K562 (cell line): Measurements from ENCODE around the gene ENTPD8. TPM values are rescaled to one million over a fixed set of nuclear protein-coding genes. Genes with fewer than 3 reads are reported as not detected.

ENCODE experiments used
- ATAC-seq: fragments of 200-7000 bp; cut with Tn5 transposase; 3 replicates; pipeline ENCODE4 v1.9.1; 2020; ENCODE audit warnings: moderate library complexity
- BruUV-seq: library from RNA; stranded (reverse); fragments of 400-500 nt; replicated peaks from 2 replicates; lab custom pipeline; 2021; lab: Mats Ljungman, UMichigan
- CTCF ChIA-PET: fragments of 300-600 bp; formaldehyde crosslinking; extraction: SDS; loops from one replicate; lab custom pipeline; 2021; ENCODE audit warnings: low intra/inter-chr PET ratio; lab: Yijun Ruan, JAX
- POLR2A ChIA-PET: fragments of 300-600, 350-650 bp; sonication (Branson Sonifier 250); formaldehyde crosslinking; extraction: SDS; loops from one replicate; lab custom pipeline; 2021; ENCODE audit warnings: antibody characterized with exemption, inconsistent platforms; lab: Yijun Ruan, JAX
- DNase-seq, 4 experiments: peaks; one replicate each; pipeline versions ENCODE4 v3.0.0 to v3.0.0-alpha.2; 2011 to 2018; ENCODE audit warnings: low spot score in 3 of 4, mixed read lengths in 3 of 4; ENCODE audit errors: extremely low read depth in 1 of 4
- FAIRE-seq: peaks from 2 replicates; lab custom pipeline; 2011; peaks lifted over from hg19 to GRCh38; lab: Jason Lieb, UNC
- H2AFZ ChIP-seq: 2 replicates; pipeline ENCODE4 v1.6.0; 2011; ENCODE audit warnings: low read depth, low read length, control low read depth, inconsistent platforms
- H3K27ac ChIP-seq: fragments of 200-600 bp; 3 replicates; pipeline ENCODE4 v1.8.0; 2011; ENCODE audit warnings: low read depth, mild to moderate bottlenecking, control low read depth, inconsistent platforms, low read length, moderate library complexity, mixed read lengths; ENCODE audit errors: extremely low read depth
- H3K27me3 ChIP-seq, 2 experiments: fragments of 300-600 bp in 1 of 2; 2 replicates in 1 of 2; 3 replicates in 1 of 2; pipeline versions ENCODE4 v1.6.0 to v1.8.0; 2011; ENCODE audit warnings: inconsistent platforms in 2 of 2, low read length in 2 of 2, mild to moderate bottlenecking in 1 of 2, mixed read lengths in 1 of 2, moderate library complexity in 1 of 2; ENCODE audit not compliant: control insufficient read depth in 2 of 2, insufficient read depth in 2 of 2
- H3K36me3 ChIP-seq: fragments of 300-600 bp; 3 replicates; pipeline ENCODE4 v1.8.0; 2011; ENCODE audit warnings: mild to moderate bottlenecking, low read length, inconsistent platforms; ENCODE audit not compliant: control insufficient read depth, insufficient read depth
- H3K4me1 ChIP-seq, 2 experiments: fragments of 200-600 bp in 1 of 2; replicated peaks in 1 of 2; 2 replicates in 1 of 2; 3 replicates in 1 of 2; pipeline versions ENCODE4 v1.5.1 to v1.8.0; 2011; ENCODE audit warnings: inconsistent platforms in 2 of 2, low read length in 2 of 2, mild to moderate bottlenecking in 1 of 2, mixed read lengths in 1 of 2, moderate library complexity in 1 of 2; ENCODE audit not compliant: control insufficient read depth in 2 of 2, insufficient read depth in 2 of 2
- H3K4me2 ChIP-seq: 2 replicates; pipeline ENCODE4 v1.6.1; 2011; ENCODE audit warnings: low read length, control low read depth, inconsistent platforms, mixed read lengths; ENCODE audit not compliant: insufficient read depth
- H3K4me3 ChIP-seq: fragments of 200-600 bp; sonication (generic), shearing (Covaris generic); 2 replicates; pipeline ENCODE4 v1.5.1; 2016; ENCODE audit warnings: control low read depth, inconsistent platforms
- H3K79me2 ChIP-seq: fragments of 200-600 bp; 3 replicates; pipeline ENCODE4 v1.8.0; 2011; ENCODE audit warnings: low read length, inconsistent platforms; ENCODE audit not compliant: control insufficient read depth, insufficient read depth
- H3K9ac ChIP-seq, 2 experiments: 2 replicates each; pipeline versions ENCODE4 v1.6.0 to v1.6.1; 2011; ENCODE audit warnings: low read depth in 2 of 2, low read length in 2 of 2, control low read depth in 1 of 2, inconsistent platforms in 1 of 2, mild to moderate bottlenecking in 1 of 2, mixed read lengths in 1 of 2; ENCODE audit not compliant: insufficient read depth in 1 of 2
- H3K9me1 ChIP-seq: one replicate; pipeline ENCODE4 v1.6.0; 2011; ENCODE audit warnings: inconsistent platforms, mild to moderate bottlenecking, low read length, moderate library complexity; ENCODE audit not compliant: control insufficient read depth, insufficient read depth
- H3K9me3 ChIP-seq: replicated peaks from 2 replicates; pipeline ENCODE4 v1.5.1; 2011; ENCODE audit warnings: low read depth, low read length, inconsistent platforms; ENCODE audit not compliant: control insufficient read depth, insufficient read depth
- H4K20me1 ChIP-seq: replicated peaks from 2 replicates; pipeline ENCODE4 v1.6.1; 2011; ENCODE audit warnings: low read length, inconsistent platforms, mixed read lengths; ENCODE audit not compliant: control insufficient read depth, insufficient read depth
- FOXA3 ChIP-seq, 2 experiments: fragments of 450-650 bp in 1 of 2; sonication (generic) in 1 of 2; formaldehyde crosslinking; IDR thresholded peaks in 1 of 2; conservative IDR thresholded peaks in 1 of 2; 2 replicates each; pipeline versions ENCODE4 v1.4.0 to v1.8.0; 2020 to 2022; ENCODE audit warnings: mild to moderate bottlenecking in 2 of 2, missing genetic modification reagents in 1 of 2
- FUS ChIP-seq: fragments of 200-400 bp; formaldehyde crosslinking; optimal IDR thresholded peaks from 2 replicates; pipeline ENCODE3; 2017; ENCODE audit warnings: low read depth, low read length
- GABPB1 ChIP-seq: sonication (generic); formaldehyde crosslinking; IDR thresholded peaks from 2 replicates; pipeline ENCODE4 v1.8.0; 2022; ENCODE audit warnings: mild to moderate bottlenecking, missing genetic modification reagents
- HDAC1 ChIP-seq, 2 experiments: fragments of 450-650 bp; IDR thresholded peaks; 2 replicates each; pipeline ENCODE4 v1.6.1; 2016 to 2017; ENCODE audit warnings: inconsistent platforms in 1 of 2, mild to moderate bottlenecking in 1 of 2, moderate library complexity in 1 of 2
- MCM3 ChIP-seq: fragments of 450-650 bp; IDR thresholded peaks from 2 replicates; pipeline ENCODE4 v1.6.1; 2016
- MYBL2 ChIP-seq, 2 experiments: fragments of 450-650 bp in 1 of 2; sonication (generic) in 1 of 2; formaldehyde crosslinking in 1 of 2; IDR thresholded peaks; 2 replicates each; pipeline versions ENCODE4 v1.6.1 to v1.8.1; 2017 to 2022; ENCODE audit warnings: borderline replicate concordance in 1 of 2, inconsistent platforms in 1 of 2, low read depth in 1 of 2, mild to moderate bottlenecking in 1 of 2, missing genetic modification reagents in 1 of 2, moderate library complexity in 1 of 2
- PHF20 ChIP-seq: fragments of 450-650 bp; IDR thresholded peaks from 2 replicates; pipeline ENCODE4 v1.6.1; 2018; ENCODE audit not compliant: partially characterized antibody
- POU5F1 ChIP-seq: fragments of 150-350 bp; IDR thresholded peaks from 2 replicates; pipeline ENCODE4 v1.6.1; 2014; ENCODE audit warnings: borderline replicate concordance, low read length, low read depth, mild to moderate bottlenecking; ENCODE audit not compliant: partially characterized antibody
- RNF2 ChIP-seq: sonication (generic); IDR thresholded peaks from 2 replicates; pipeline ENCODE4 v1.6.1; 2016
- ZFP36 ChIP-seq: fragments of 150-350 bp; IDR thresholded peaks from 2 replicates; pipeline ENCODE4 v1.6.1; 2018; ENCODE audit warnings: low read length, low read depth; ENCODE audit not compliant: partially characterized antibody
- ZNF431 ChIP-seq: sonication (generic); formaldehyde crosslinking; IDR thresholded peaks from 2 replicates; pipeline ENCODE4 v1.8.0; 2022; ENCODE audit warnings: mild to moderate bottlenecking, missing genetic modification reagents
- ZNF444 ChIP-seq: fragments of 250-450 bp; sonication (Bioruptor Pico); IDR thresholded peaks from 2 replicates; pipeline ENCODE4 v1.4.0; 2020; ENCODE audit warnings: mild to moderate bottlenecking, moderate library complexity
- ZNF778 ChIP-seq: fragments of 450-650 bp; formaldehyde crosslinking; IDR thresholded peaks from 2 replicates; pipeline ENCODE4 v1.4.0; 2020; ENCODE audit warnings: mild to moderate bottlenecking, moderate library complexity
- WGBS: fragments of 100-300 bp; shearing (Covaris generic); methylation state at CpG from one replicate; pipeline ENCODE4 v1.1.6; 2016; ENCODE audit warnings: low coverage, mixed read lengths; ENCODE audit not compliant: insufficient coverage; ENCODE audit errors: missing lambda C conversion rate; 5-methylcytosine and 5-hydroxymethylcytosine counted together
- in situ Hi-C: fragments of 300-500 bp; cut with MboI; formaldehyde crosslinking; loops from 4 replicates; pipeline ENCODE4 v1.15.0; 2018; ENCODE audit warnings: inconsistent platforms, mixed read lengths
- intact Hi-C: fragments of 100-400 bp; cut with micrococcal nuclease; formaldehyde crosslinking; loops from 2 replicates; pipeline ENCODE4 v1.14.2; 2022
- polyA plus RNA-seq, 8 experiments: library from polyadenylated mRNA; depleted of rRNA in 4 of 8; stranded (reverse) in 5 of 8; unstranded in 3 of 8; fragments of >200 nt; fragmentation: Nextera tagmentation in 2 of 8; fragmentation: Illumina TruSeq in 1 of 8; extraction: Ambion mirVana in 2 of 8; extraction: Trizol in 1 of 8; gene quantifications; 2 replicates each; pipeline versions ENCODE4 v1.2.1 to v1.2.3, GENCODE V29; 2011 to 2014; ENCODE audit warnings: inconsistent platforms in 1 of 8, missing spikeins in 1 of 8
- total RNA-seq, 7 experiments: library from RNA; depleted of rRNA in 6 of 7; stranded (reverse); fragments of >200 nt in 6 of 7; fragmentation: Illumina TruSeq in 2 of 7; extraction: Trizol in 2 of 7; gene quantifications; 2 replicates each; pipeline versions ENCODE4 v1.2.1 to v1.2.3, GENCODE V29; 2011 to 2021; ENCODE audit warnings: low replicate concordance in 1 of 7
- TF ChIP-seq, protein P1 (sequence below): sonication (generic); IDR thresholded peaks from 2 replicates; pipeline ENCODE4 v1.6.1; 2016
- TF ChIP-seq, protein P2 (sequence below), 2 experiments: IDR thresholded peaks; 2 replicates each; pipeline ENCODE4 v1.6.1; 2012; ENCODE audit warnings: improper control_type of control experiment in 2 of 2, low read depth in 2 of 2, low read length in 2 of 2, borderline replicate concordance in 1 of 2
- TF ChIP-seq, protein P3 (sequence below): fragments of 250-450 bp; sonication (Bioruptor Pico); IDR thresholded peaks from 2 replicates; pipeline ENCODE4 v1.4.0; 2020; ENCODE audit warnings: mild to moderate bottlenecking

ENTPD8 gene
- total and polyA plus RNA-seq, 9 of the 15 experiments (the other 6 are each of a cell fraction or from before 2014, with no cell fraction given): 0.06 to 0.27 (median 0.19) TPM; not detected in 5

DNA sequence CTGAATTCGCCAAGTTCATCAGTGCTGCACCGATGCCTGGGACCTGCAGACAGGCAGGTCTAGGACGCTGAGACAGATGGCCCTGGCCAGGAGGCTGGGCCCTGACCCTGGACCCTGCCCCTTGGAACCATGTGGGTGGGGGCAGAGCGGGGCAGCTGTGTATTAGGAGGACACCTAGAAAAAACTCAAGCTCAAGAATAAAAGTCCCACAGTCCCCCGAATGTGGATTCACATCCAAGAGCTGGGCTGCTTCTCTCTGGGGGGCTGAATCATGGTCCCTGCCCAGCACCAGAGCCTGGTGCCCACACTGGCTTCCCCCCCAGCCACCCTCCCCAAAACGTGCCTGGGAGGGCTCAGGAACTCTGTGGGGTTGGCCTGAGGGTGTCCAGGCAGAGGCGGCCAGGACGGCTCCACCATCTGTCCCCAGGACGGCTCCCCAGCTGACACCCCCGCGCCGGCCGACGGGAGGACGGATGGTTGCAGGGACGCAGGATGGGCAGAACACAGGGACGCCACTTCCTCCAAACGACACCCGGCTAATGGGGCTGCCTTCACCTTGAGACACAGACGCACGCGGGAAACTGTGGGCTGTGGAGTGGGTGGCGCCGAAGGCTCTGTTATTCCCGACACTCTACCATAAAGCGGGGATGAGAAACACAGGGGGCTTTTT is 53.1 kb downstream of the ENTPD8 start:
- intact Hi-C loops: no loop called here
- H3K9me1 ChIP-seq: no peaks in the 10 kb centered on the region
- CTCF ChIA-PET: no interaction called here
- H2AFZ ChIP-seq: no peak overlapping the region
- H4K20me1 ChIP-seq: no peaks in the 10 kb centered on the region
- H3K27me3 ChIP-seq: no peaks in the 10 kb centered on the region
- ATAC-seq (no peak), FAIRE-seq (no peak), DNase-seq (no peak)
- no peak overlapping the region for H3K4me3 ChIP-seq
- POLR2A ChIA-PET: interaction anchor here (0.6 kb wide), 2 partner anchors 15 to 33 kb away, joined by 3 read pairs; no protein-coding TSS in a partner anchor
- H3K36me3 ChIP-seq: 0 out of 3 replicates have a peak, but pooled peaks cover 2% of the 10 kb centered on the region
- peak overlapping the region in 1 of 2 experiments; percentile 52; a peak in 2 of 4 replicates for H3K9ac ChIP-seq
- peaks cover 8 to 62% of the 10 kb centered on the region in 2 experiments; a peak in 4 of 5 replicates for H3K4me1 ChIP-seq
- H3K27ac ChIP-seq: no peak overlapping the region
- in situ Hi-C loops: no loop called here
- BruUV-seq: no TSS peak
- no peaks in the 10 kb centered on the region for H3K9me3 ChIP-seq
- 85% methylated on average over 25 of the region's 26 CpGs for WGBS
- H3K79me2 ChIP-seq: no peaks in the 10 kb centered on the region
- no peak overlapping the region for H3K4me2 ChIP-seq
- no peak for TF ChIP-seq POU5F1
- TF ChIP-seq, protein P1, sequence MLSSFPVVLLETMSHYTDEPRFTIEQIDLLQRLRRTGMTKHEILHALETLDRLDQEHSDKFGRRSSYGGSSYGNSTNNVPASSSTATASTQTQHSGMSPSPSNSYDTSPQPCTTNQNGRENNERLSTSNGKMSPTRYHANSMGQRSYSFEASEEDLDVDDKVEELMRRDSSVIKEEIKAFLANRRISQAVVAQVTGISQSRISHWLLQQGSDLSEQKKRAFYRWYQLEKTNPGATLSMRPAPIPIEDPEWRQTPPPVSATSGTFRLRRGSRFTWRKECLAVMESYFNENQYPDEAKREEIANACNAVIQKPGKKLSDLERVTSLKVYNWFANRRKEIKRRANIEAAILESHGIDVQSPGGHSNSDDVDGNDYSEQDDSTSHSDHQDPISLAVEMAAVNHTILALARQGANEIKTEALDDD: no peak
- no peak for TF ChIP-seq RNF2
- no peak for TF ChIP-seq MYBL2 (IDR thresholded peaks at IDR 0.05; ENCODE audit: low read depth)
- TF ChIP-seq MYBL2 (CRISPR knock-in tag; IDR thresholded peaks at IDR 0.05; ENCODE audit: borderline replicate concordance): no peak
- TF ChIP-seq FOXA3 (CRISPR knock-in tag; conservative IDR thresholded peaks at IDR 0.05 in 1 of 2, IDR thresholded peaks at IDR 0.05 in 1 of 2): no peak
- no peak for TF ChIP-seq MCM3
- TF ChIP-seq HDAC1 (IDR thresholded peaks at IDR 0.05): no peak
- no peak for TF ChIP-seq ZFP36
- TF ChIP-seq, protein P2, sequence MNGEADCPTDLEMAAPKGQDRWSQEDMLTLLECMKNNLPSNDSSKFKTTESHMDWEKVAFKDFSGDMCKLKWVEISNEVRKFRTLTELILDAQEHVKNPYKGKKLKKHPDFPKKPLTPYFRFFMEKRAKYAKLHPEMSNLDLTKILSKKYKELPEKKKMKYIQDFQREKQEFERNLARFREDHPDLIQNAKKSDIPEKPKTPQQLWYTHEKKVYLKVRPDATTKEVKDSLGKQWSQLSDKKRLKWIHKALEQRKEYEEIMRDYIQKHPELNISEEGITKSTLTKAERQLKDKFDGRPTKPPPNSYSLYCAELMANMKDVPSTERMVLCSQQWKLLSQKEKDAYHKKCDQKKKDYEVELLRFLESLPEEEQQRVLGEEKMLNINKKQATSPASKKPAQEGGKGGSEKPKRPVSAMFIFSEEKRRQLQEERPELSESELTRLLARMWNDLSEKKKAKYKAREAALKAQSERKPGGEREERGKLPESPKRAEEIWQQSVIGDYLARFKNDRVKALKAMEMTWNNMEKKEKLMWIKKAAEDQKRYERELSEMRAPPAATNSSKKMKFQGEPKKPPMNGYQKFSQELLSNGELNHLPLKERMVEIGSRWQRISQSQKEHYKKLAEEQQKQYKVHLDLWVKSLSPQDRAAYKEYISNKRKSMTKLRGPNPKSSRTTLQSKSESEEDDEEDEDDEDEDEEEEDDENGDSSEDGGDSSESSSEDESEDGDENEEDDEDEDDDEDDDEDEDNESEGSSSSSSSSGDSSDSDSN (IDR thresholded peaks at IDR 0.05; ENCODE audit: borderline replicate concordance in 1 of 2, low read depth in 2 of 2, low read length in 2 of 2): no peak
- TF ChIP-seq GABPB1 (CRISPR knock-in tag): no peak
- TF ChIP-seq, protein P3, sequence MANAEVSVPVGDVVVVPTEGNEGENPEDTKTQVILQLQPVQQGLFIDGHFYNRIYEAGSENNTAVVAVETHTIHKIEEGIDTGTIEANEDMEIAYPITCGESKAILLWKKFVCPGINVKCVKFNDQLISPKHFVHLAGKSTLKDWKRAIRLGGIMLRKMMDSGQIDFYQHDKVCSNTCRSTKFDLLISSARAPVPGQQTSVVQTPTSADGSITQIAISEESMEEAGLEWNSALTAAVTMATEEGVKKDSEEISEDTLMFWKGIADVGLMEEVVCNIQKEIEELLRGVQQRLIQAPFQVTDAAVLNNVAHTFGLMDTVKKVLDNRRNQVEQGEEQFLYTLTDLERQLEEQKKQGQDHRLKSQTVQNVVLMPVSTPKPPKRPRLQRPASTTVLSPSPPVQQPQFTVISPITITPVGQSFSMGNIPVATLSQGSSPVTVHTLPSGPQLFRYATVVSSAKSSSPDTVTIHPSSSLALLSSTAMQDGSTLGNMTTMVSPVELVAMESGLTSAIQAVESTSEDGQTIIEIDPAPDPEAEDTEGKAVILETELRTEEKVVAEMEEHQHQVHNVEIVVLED: no peak
- TF ChIP-seq FUS: no peak
- no peak for TF ChIP-seq PHF20
- no peak for TF ChIP-seq ZNF431 (CRISPR knock-in tag)
- TF ChIP-seq ZNF778 (CRISPR knock-in tag): no peak
- TF ChIP-seq ZNF444 (CRISPR knock-in tag): no peak
